GM21619 (cell line): ENCODE data around the gene RNFT2.

Experiments
- ATAC-seq: cut with Tn5 transposase; IDR thresholded peaks from one replicate; pipeline ENCODE4 v1.9.1; 2021; ENCODE audit not compliant: unreplicated experiment

The RNFT2 gene

DNA sequence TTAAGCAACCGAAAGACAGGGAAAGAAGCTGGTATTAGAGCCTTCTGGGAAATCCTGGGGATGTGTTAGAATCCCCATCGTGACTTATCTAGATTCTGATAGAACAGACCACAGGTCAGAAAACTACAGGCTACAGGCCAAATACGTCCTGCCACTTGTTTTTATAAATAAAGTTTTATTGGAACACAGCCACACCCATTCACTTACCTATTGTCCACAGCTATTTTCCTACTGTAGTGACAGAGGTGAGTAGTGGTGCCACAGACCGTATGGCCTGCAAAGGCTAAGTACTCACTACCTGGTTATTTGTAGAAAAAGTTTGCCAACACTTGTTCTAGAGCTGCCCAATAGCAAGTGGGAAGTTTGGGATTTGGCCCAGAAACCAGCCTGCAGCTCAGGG is 89.3 kb downstream of the RNFT2 start:
- ATAC-seq: no peak

GRCh38 chr12:116832353-116832752 is 94.2 kb downstream of the RNFT2 start:
- ATAC-seq: no peak

- no peak for ATAC-seq
These were observed 95.4 kb downstream of the RNFT2 start for GRCh38 chr12:116833474-116833873.

- no peak for ATAC-seq
These were observed 97.4 kb downstream of the RNFT2 start for GRCh38 chr12:116835484-116835883.

- ATAC-seq: no peak
These were observed 99.0 kb downstream of the RNFT2 start for GRCh38 chr12:116837097-116837496.

DNA sequence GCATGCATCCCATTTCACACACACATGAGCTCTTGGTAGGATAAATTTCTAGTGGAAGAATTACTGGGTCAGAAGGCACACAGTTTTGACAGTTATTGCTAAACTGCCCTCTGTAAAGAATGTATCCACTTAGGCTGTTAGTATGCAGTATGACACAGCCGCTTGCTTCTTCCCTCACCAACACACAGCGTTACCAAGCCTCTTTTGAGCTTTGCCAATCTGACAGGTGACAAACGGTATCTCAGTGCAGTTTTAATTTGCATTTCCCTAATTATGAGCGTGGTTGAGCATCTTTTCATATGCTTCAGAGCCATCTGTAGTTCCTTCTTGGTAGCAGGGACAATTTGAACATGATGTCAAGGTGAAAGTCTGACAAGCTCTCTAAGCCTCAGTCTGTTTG is 100.2 kb downstream of the RNFT2 start:
- no peak for ATAC-seq

- no peak for ATAC-seq
These were observed 101.2 kb downstream of the RNFT2 start for GRCh38 chr12:116839287-116839830.

- ATAC-seq: no peak
These were observed 105.0 kb downstream of the RNFT2 start for GRCh38 chr12:116843085-116843484.

DNA sequence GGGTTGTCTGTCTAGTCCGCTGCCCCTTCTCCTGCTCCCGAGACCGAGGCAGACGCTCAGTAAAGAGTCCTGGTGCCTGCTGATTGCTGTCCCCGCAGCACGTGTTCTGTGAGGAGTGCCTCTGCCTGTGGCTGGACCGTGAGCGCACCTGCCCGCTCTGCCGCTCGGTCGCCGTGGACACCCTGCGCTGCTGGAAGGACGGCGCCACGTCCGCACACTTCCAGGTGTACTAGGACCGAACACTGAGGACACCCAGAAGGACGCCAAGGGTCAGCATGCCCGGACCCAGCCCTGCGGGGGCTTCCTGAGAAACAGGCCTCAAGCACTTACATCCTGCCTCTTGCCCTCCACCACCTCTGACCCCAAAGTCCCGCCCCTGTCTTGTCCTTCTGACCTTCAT is 111.1 kb downstream of the RNFT2 start:
- no peak for ATAC-seq

DNA sequence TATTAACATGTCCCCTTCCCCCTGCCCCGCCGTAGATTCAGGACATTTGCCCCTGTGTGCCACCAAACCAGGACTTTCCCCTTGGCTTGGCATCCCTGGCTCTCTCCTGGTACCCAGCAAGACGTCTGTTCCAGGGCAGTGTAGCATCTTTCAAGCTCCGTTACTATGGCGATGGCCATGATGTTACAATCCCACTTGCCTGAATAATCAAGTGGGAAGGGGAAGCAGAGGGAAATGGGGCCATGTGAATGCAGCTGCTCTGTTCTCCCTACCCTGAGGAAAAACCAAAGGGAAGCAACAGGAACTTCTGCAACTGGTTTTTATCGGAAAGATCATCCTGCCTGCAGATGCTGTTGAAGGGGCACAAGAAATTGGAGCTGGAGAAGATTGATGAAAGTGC is 114.2 kb downstream of the RNFT2 start:
- ATAC-seq: no peak

GRCh38 chr12:116853507-116853906 is 115.4 kb downstream of the RNFT2 start:
- no peak for ATAC-seq

DNA sequence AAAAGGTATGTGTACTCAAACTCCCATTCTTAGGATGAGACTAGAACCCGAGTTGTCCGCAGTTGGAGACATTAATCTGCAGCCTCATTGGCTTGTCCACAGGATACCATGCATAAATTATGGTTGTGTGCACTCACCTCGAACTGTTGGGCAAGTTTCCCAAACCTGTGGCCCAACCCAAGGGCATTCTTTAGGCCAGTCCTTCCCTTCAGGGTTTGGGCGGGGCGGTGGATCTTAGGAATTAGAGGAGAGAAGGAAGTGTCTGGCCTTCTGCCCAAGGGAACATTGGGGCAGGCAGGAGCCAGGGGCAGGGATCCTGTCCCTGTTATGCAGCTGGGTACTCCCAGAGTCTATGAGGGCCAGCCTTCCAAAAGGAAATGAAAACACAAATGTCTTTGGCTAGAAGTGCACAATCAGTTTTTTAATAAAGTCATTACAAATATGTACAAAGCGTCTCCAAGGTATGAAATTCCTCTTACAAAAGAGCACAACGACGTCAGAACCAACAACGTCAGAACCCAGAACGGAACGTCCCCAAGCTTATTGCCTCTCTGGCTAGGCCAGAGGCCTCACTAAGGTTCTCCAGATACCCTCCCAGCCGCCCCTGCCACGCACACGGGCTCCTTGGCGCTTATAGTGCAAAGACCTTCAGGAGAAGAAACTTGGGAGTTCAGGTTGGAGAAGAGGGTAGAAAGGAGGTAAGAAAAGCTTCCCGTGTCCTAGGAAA is 117.8 kb downstream of the RNFT2 start:
- ATAC-seq: no peak

GRCh38 chr12:116856729-116857128 is 118.6 kb downstream of the RNFT2 start:
- no peak for ATAC-seq

- no peak for ATAC-seq
These were observed 121.0 kb downstream of the RNFT2 start for GRCh38 chr12:116859079-116859478.

DNA sequence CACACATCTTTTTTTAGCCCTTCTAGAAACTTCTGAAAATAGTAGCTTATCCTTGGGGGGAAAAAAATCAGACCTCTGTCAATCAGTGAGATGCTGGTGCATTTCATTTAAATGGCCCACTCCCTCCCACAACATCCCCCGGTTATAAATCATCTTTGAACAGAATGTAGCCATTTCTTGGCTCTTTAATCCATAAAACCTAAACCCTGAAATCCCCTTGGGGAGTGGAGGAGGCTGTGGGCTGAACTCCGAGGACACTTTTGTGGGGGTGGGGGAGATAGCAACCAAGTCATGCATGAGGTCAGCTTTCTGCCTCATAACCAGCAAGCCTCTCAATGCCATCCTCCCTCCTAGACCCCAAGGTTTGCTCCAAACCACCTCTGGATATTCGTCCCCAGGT is 122.1 kb downstream of the RNFT2 start:
- ATAC-seq: no peak

- peak; percentile 89 for ATAC-seq
These were observed 123.2 kb downstream of the RNFT2 start for GRCh38 chr12:116861320-116861719.

GRCh38 chr12:116862167-116862566 is 124.1 kb downstream of the RNFT2 start:
- ATAC-seq: no peak

- ATAC-seq: no peak
These were observed 125.2 kb downstream of the RNFT2 start for GRCh38 chr12:116863275-116863767.

DNA sequence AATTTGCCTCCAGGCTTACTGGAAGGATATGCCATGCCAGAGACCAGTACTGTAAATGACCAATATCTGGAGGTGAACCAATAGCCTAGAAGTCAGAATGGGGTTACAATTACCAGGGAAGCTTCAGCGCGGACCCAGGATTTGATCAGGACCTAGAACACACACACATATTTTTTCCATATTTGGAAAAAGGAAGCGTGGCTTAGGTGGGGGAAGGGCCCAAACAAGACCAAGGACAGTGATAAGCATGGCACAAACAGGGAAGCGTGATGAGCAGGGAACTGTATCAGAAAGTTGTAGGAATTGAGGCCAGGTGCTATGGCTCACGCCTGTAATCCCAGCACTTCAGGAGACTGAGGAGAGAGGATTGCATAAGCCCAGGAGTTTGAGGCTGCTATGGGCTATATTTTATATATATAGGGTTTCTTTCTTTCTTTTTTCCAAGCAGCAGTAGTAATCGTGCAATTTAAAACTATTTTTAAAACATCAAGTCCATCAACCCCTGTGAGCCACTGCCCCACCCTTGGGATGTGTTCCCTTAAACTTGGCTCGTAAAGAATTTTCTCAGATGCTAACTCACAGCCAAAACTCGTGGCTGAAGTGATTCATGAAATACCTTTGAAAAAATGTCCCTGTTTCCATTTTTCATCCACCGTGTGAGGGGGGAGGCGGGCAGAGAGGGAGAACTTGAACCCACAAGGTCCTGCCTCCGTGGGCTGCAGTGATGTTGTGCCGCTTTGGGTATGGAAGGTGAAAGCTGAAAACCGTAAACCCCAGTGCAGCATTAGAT is 126.5 kb downstream of the RNFT2 start:
- no peak for ATAC-seq

GRCh38 chr12:116867523-116867922 is 129.4 kb downstream of the RNFT2 start:
- no peak for ATAC-seq

- ATAC-seq: no peak
These were observed 132.2 kb downstream of the RNFT2 start for GRCh38 chr12:116870306-116870705.
